ENCODE results near the gene CELF5.

Gene CELF5

GRCh38 chr19:3211191-3211590 lies 13.3 kb upstream of the CELF5 start:
- no peaks in the 10 kb centered on the region for H3F3A ChIP-seq (ENCODE audit: insufficient read depth, low read length)
- TF ChIP-seq EZH2 (IDR thresholded peaks at IDR 0.05; ENCODE audit: borderline replicate concordance, low read length) (no peak), CTCF (IDR thresholded peaks at IDR 0.05; ENCODE audit: low read length) (no peak)
- no peak overlapping the region for H3K9ac ChIP-seq (ENCODE audit: low read length)

GRCh38 chr19:3213159-3213558 lies 11.3 kb upstream of the CELF5 start:
- no peak overlapping the region for H3K27ac ChIP-seq (ENCODE audit: low read depth, low read length, poor library complexity, severe bottlenecking)
- H3K4me3 ChIP-seq (ENCODE audit: low read depth, low read length, poor library complexity, severe bottlenecking): no peak overlapping the region
- TF ChIP-seq CTCF (IDR thresholded peaks at IDR 0.05; ENCODE audit: low read length): no peak
- TF ChIP-seq EZH2 (IDR thresholded peaks at IDR 0.05; ENCODE audit: borderline replicate concordance, low read length): no peak
- H3K9me3 ChIP-seq (ENCODE audit: low read length): no peaks in the 10 kb centered on the region
- no peaks in the 10 kb centered on the region for H3K79me2 ChIP-seq (ENCODE audit: insufficient read depth, low read length)
- no peaks in the 10 kb centered on the region for H4K20me1 ChIP-seq (ENCODE audit: insufficient read depth, low read length)
- no peak overlapping the region for H3K4me2 ChIP-seq (ENCODE audit: low read length)
- peaks cover 8% of the 10 kb centered on the region for H3K4me1 ChIP-seq (ENCODE audit: insufficient read depth, low read length, severe bottlenecking)
- H3K9ac ChIP-seq (ENCODE audit: low read length): no peak overlapping the region
- peaks cover 13% of the 10 kb centered on the region for H3K36me3 ChIP-seq (ENCODE audit: insufficient read depth, low read length)
- H3K9me2 ChIP-seq (ENCODE audit: low read depth, low read length): no peaks in the 10 kb centered on the region
- H3F3A ChIP-seq (ENCODE audit: insufficient read depth, low read length): no peaks in the 10 kb centered on the region
- H3K27me3 ChIP-seq (ENCODE audit: insufficient read depth, low read length): no peaks in the 10 kb centered on the region
- no peak overlapping the region for H2AFZ ChIP-seq (ENCODE audit: low read length)

More at GRCh38 chr19:3211191-3211590, 13.3 kb upstream of the CELF5 start:
- no peaks in the 10 kb centered on the region for H4K20me1 ChIP-seq (ENCODE audit: insufficient read depth, low read length)
- H3K27ac ChIP-seq (ENCODE audit: low read depth, low read length, poor library complexity, severe bottlenecking): no peak overlapping the region
- no peaks in the 10 kb centered on the region for H3K9me2 ChIP-seq (ENCODE audit: low read depth, low read length)
- no peaks in the 10 kb centered on the region for H3K79me2 ChIP-seq (ENCODE audit: insufficient read depth, low read length)
- no peaks in the 10 kb centered on the region for H3K9me3 ChIP-seq (ENCODE audit: low read length)
- peaks cover 8% of the 10 kb centered on the region for H3K4me1 ChIP-seq (ENCODE audit: insufficient read depth, low read length, severe bottlenecking)
- H2AFZ ChIP-seq (ENCODE audit: low read length): no peak overlapping the region
- peaks cover 32% of the 10 kb centered on the region for H3K36me3 ChIP-seq (ENCODE audit: insufficient read depth, low read length)
- H3K4me3 ChIP-seq (ENCODE audit: low read depth, low read length, poor library complexity, severe bottlenecking): no peak overlapping the region
- no peak overlapping the region for H3K4me2 ChIP-seq (ENCODE audit: low read length)
- H3K27me3 ChIP-seq (ENCODE audit: insufficient read depth, low read length): no peaks in the 10 kb centered on the region

GRCh38 chr19:3216874-3217273 lies 7.6 kb upstream of the CELF5 start:
- Histone ChIP-seq H3K79me2 (ENCODE audit: insufficient read depth, low read length) (no peaks in the 10 kb centered on the region), H3F3A (ENCODE audit: insufficient read depth, low read length) (no peaks in the 10 kb centered on the region), H3K4me3 (ENCODE audit: low read depth, low read length, poor library complexity, severe bottlenecking) (no peak overlapping the region), H2AFZ (ENCODE audit: low read length) (no peak overlapping the region), H3K4me1 (ENCODE audit: insufficient read depth, low read length, severe bottlenecking) (peaks cover 8% of the 10 kb centered on the region), H3K36me3 (ENCODE audit: insufficient read depth, low read length) (no peaks in the 10 kb centered on the region), H3K9me3 (ENCODE audit: low read length) (no peaks in the 10 kb centered on the region), H3K27ac (ENCODE audit: low read depth, low read length, poor library complexity, severe bottlenecking) (no peak overlapping the region), H3K9me2 (ENCODE audit: low read depth, low read length) (no peaks in the 10 kb centered on the region), H4K20me1 (ENCODE audit: insufficient read depth, low read length) (no peaks in the 10 kb centered on the region), H3K9ac (ENCODE audit: low read length) (no peak overlapping the region), H3K4me2 (ENCODE audit: low read length) (no peak overlapping the region), H3K27me3 (ENCODE audit: insufficient read depth, low read length) (no peaks in the 10 kb centered on the region)
- TF ChIP-seq CTCF (IDR thresholded peaks at IDR 0.05; ENCODE audit: low read length) (no peak), EZH2 (IDR thresholded peaks at IDR 0.05; ENCODE audit: borderline replicate concordance, low read length) (no peak)
